Measurements from ENCODE around the gene ITSN2.

- TF ChIP-seq POLR2A (IDR thresholded peaks at IDR 0.05; ENCODE audit: low read depth, low read length) (no peak), POLR2AphosphoS5 (IDR thresholded peaks at IDR 0.05; ENCODE audit: low read depth, low read length) (no peak), TAF1 (IDR thresholded peaks at IDR 0.05; ENCODE audit: low read depth, low read length) (no peak)
Observed at GRCh38 chr2:24191156-24191555, 169.2 kb downstream of the ITSN2 start.
